Lower lobe of right lung (tissue), 2 donors: ENCODE measurements around the gene ELFN2. TPM values are rescaled to one million over a fixed set of nuclear protein-coding genes. Genes with fewer than 3 reads are reported as not detected.

Experiments
- ATAC-seq, 2 donors: fragments of 200-7000 bp; cut with Tn5 transposase; one replicate each; pipeline ENCODE4 v1.9.1; 2020 to 2022; ENCODE audit warnings: mild to moderate bottlenecking in 2 of 2, moderate library complexity in 2 of 2
- DNase-seq: peaks from one replicate; pipeline ENCODE4 v3.0.0-alpha.2; 2020
- H3K27ac ChIP-seq: fragments of 200-600 bp; one replicate; pipeline ENCODE4 v1.8.0; 2022
- H3K27me3 ChIP-seq: fragments of 200-600 bp; one replicate; pipeline ENCODE4 v1.8.0; 2022; ENCODE audit warnings: low read depth
- H3K36me3 ChIP-seq: fragments of 200-600 bp; one replicate; pipeline ENCODE4 v1.8.0; 2022; ENCODE audit warnings: mild to moderate bottlenecking
- H3K4me1 ChIP-seq: fragments of 200-600 bp; one replicate; pipeline ENCODE4 v1.8.0; 2022
- H3K4me3 ChIP-seq: fragments of 200-600 bp; one replicate; pipeline ENCODE4 v1.8.0; 2022; ENCODE audit warnings: mild to moderate bottlenecking
- H3K9me3 ChIP-seq: fragments of 200-600 bp; one replicate; pipeline ENCODE4 v1.8.0; 2022
- intact Hi-C: fragments of 100-400 bp; cut with DNase I; formaldehyde crosslinking; loops from one replicate; pipeline ENCODE4 v1.11.0; 2022
- total RNA-seq: library from RNA; stranded (reverse); fragmentation: NEBNext Ultra II Directional; extraction: Animal tissue kit (Norgen Biotek cat#: 25700); gene quantifications from one replicate; pipeline ENCODE4 v1.2.1, GENCODE V29; 2021
- TF ChIP-seq, protein P1 (sequence below): fragments of 200-600 bp; IDR thresholded peaks from one replicate; pipeline ENCODE4 v1.8.0; 2022; ENCODE audit warnings: antibody characterized with exemption, mild to moderate bottlenecking
- donor health status: DM: no; HTN: yes; CAD: no; lungs with severe emphysema.

Gene ELFN2
- total RNA-seq, 1 donor from 2014 or later: 0.89 TPM

DNA sequence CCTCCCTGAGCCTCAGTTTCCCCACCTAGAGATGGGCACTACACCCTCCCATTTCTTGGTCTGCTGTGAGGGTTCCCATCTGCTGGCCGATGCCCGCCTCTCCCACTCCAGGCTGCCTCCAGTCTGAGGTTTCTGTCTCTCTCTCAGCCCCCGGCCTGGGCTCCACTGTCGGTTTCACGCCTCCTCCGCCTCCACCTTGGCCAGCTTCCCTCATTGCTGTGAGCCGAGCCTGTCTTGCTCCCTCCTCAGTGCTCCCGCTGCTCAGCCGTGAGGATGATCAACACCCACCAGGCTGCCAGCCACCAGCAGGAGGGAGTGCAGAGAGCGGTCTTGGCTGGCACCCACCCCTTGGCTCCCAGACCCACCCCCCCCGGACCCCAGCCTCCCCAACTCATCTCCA is 83.9 kb downstream of the ELFN2 start:
- TF ChIP-seq, protein P1, sequence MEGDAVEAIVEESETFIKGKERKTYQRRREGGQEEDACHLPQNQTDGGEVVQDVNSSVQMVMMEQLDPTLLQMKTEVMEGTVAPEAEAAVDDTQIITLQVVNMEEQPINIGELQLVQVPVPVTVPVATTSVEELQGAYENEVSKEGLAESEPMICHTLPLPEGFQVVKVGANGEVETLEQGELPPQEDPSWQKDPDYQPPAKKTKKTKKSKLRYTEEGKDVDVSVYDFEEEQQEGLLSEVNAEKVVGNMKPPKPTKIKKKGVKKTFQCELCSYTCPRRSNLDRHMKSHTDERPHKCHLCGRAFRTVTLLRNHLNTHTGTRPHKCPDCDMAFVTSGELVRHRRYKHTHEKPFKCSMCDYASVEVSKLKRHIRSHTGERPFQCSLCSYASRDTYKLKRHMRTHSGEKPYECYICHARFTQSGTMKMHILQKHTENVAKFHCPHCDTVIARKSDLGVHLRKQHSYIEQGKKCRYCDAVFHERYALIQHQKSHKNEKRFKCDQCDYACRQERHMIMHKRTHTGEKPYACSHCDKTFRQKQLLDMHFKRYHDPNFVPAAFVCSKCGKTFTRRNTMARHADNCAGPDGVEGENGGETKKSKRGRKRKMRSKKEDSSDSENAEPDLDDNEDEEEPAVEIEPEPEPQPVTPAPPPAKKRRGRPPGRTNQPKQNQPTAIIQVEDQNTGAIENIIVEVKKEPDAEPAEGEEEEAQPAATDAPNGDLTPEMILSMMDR: no peak

DNA sequence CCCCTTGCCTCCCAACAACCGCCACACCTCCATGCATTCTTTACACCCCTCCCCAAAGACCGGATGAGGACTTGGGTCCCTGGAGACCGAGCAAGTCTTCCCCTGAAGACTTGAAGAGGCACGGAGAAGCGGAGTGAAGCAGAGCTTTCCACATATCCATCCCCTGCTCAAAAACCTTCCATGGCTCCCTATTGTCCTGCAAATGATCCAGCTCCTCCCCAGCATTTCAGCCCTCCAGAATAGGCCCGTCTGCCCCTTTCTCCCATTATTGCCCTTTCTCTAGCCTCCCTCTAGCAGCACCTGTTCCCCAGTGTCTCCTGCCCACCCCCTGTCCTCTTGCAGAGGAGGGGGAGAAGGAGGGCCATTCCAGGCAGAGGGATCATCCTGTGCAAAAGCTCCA is 85.2 kb downstream of the ELFN2 start:
- Histone ChIP-seq H3K4me3 (no peak overlapping the region), H3K9me3 (no peaks in the 10 kb centered on the region), H3K36me3 (no peaks in the 10 kb centered on the region), H3K27ac (no peak overlapping the region), H3K4me1 (no peaks in the 10 kb centered on the region), H3K27me3 (peaks cover 13% of the 10 kb centered on the region)
- TF ChIP-seq, protein P1: no peak
- DNase-seq: no peak
- intact Hi-C loops: no loop called here
- no peak for ATAC-seq

More for the DNA sequence above, 83.9 kb downstream of the ELFN2 start:
- Histone ChIP-seq H3K4me3 (no peak overlapping the region), H3K4me1 (no peaks in the 10 kb centered on the region), H3K27me3 (peaks cover 11% of the 10 kb centered on the region), H3K27ac (no peak overlapping the region), H3K36me3 (no peaks in the 10 kb centered on the region), H3K9me3 (no peaks in the 10 kb centered on the region)
- DNase-seq (no peak), ATAC-seq (no peak)
- intact Hi-C loops: no loop called here

DNA sequence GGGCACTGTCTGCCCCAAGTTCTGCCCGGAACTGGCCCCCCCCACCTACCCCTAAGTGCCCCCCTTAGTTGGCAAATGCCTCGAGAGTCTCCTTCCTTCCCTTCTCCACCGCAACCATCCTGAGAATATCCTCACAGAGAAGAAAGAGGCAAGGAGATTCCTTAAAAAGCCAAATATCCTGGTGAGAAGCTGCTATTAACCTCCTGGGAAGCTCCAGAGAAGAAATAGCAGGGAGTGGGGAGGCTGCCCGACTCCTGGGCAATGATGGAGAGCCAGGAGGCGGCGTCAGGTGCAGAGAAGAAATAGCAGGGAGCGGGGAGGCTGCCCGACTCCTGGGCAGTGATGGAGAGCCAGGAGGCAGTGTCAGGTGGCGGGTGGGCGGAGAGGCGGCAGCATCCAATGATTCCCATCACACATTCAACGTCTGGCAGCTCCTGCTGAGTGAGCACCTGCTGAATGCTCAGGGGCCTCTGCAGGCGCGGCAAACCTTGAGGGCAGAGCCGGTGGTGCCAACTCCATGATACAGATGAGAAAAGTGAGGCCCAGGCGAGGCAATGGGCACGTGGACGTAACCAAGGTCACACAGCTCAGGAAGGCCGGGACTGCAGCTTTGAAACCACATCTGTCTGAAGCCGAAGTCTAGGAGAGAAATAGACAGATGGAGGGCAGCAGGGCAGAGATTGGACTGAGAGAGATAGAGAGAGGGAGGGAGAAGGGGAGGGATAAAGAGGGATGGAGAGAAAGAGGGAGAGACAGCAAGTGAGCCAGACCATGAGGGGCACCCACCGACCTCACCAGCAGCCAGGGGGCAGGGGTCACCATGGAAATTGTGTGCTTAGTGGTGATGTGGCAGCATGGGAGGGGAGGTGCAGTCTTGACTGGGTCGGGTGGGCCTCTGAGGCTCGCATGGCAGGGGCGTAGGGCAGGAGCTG is 86.7 kb downstream of the ELFN2 start:
- TF ChIP-seq, protein P1: no peak
- DNase-seq (no peak), ATAC-seq (no peak)
- intact Hi-C loops: no loop called here
- H3K27ac ChIP-seq: no peak overlapping the region
- no peaks in the 10 kb centered on the region for H3K4me1 ChIP-seq
- peaks cover 25% of the 10 kb centered on the region for H3K27me3 ChIP-seq
- H3K36me3 ChIP-seq: no peaks in the 10 kb centered on the region
- no peaks in the 10 kb centered on the region for H3K9me3 ChIP-seq
- H3K4me3 ChIP-seq: no peak overlapping the region

DNA sequence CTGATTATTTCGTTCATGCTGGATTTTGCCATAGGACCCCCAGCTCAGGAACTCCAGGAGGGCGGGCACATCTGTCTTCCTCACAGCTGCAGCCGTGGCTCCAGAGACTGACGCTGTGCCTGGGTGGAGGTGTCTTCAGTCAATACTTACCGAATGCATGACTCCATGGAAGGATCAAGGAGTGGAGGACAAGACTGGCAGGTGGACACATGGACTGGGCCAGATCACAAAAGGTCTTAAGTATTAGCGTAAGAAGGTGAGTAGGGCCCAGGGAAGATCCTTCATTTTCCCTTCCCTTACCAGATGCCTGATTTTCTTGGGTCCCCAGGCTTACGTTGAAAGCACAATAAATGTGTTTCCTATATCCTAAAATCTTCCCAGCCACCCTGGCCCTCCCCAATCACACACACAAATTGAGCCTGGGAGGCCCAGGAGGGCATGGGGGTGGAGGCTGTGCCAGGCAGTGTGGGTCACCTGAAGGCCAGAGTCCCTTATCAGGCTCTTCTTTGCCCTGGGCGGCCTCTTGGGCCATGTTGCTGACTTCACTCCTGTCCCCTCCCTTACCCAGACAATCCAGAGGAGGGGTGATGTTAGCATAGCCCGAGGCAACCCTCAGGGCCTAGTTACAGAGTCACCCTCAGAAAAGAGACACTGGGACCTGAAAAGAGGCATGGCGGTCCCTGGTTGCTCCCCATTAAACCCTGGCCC is 88.6 kb downstream of the ELFN2 start:
- H3K9me3 ChIP-seq: no peaks in the 10 kb centered on the region
- H3K27me3 ChIP-seq: peaks cover 44% of the 10 kb centered on the region
- TF ChIP-seq, protein P1: no peak
- H3K4me3 ChIP-seq: no peak overlapping the region
- ATAC-seq: no peak
- no peaks in the 10 kb centered on the region for H3K36me3 ChIP-seq
- no peak overlapping the region for H3K27ac ChIP-seq
- intact Hi-C loops: no loop called here
- no peak for DNase-seq
- H3K4me1 ChIP-seq: no peaks in the 10 kb centered on the region

DNA sequence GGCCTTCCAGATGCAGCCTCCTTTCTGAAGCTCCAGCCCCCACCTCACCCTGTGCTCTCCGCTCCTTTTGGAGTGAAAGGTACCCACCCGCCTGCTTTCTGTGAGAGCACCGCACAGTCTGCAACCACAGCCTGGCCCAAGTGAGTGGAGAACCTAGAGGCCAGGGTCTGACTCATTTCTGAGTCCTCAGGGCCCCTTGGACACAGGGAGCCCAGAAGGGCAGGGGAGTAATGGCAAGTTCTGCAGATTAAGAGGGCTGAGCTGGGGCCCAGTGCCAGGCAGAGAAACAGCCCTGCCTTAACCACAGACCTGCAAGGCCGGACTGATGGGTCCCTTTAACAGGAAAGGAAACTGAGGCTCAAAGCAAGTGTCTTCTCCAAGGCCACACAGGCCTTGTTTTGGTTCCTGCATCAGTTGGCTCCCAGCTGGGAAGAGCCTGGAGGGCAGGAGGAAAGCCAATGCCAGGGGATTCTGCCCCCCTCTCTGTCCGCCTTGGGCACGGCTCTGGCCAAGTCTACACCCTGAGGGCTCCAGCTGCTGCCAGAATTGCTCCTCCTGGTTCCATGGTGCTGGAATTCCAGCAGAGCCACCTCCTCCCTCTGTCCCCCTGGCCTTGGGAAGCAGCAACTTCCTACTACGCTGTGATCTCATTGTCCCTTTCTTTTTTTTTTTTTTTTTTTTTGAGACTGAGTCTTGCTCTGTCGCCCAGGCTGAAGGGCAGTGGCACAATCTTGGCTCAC is 89.9 kb downstream of the ELFN2 start:
- Histone ChIP-seq H3K4me1 (no peaks in the 10 kb centered on the region), H3K36me3 (no peaks in the 10 kb centered on the region), H3K27ac (no peak overlapping the region), H3K27me3 (peaks cover 53% of the 10 kb centered on the region), H3K4me3 (no peak overlapping the region), H3K9me3 (no peaks in the 10 kb centered on the region)
- intact Hi-C loops: no loop called here
- DNase-seq (no peak), ATAC-seq (no peak)
- TF ChIP-seq, protein P1: no peak
